Gastrocnemius medialis (tissue), 4 donors: ENCODE results near the gene ATXN7.

Experiments
- POLR2A ChIP-seq, 2 donors: fragments of 450-650 bp; IDR thresholded peaks; one replicate each; pipeline ENCODE4 v1.6.1; 2017; ENCODE audit warnings: antibody characterized with exemption in 2 of 2, mild to moderate bottlenecking in 2 of 2, moderate library complexity in 2 of 2
- TF ChIP-seq, protein P1 (sequence below), 5 experiments: fragments of 450-650 bp in 3 of 5; fragments of 200-600 bp in 2 of 5; sonication (generic) in 2 of 5; IDR thresholded peaks in 4 of 5; conservative IDR thresholded peaks in 1 of 5; 1 replicate in 4 of 5; 2 replicates in 1 of 5; pipeline ENCODE4 v1.5.1; 2016 to 2019; ENCODE audit warnings: antibody characterized with exemption in 5 of 5, mild to moderate bottlenecking in 3 of 5, moderate library complexity in 3 of 5

DNA sequence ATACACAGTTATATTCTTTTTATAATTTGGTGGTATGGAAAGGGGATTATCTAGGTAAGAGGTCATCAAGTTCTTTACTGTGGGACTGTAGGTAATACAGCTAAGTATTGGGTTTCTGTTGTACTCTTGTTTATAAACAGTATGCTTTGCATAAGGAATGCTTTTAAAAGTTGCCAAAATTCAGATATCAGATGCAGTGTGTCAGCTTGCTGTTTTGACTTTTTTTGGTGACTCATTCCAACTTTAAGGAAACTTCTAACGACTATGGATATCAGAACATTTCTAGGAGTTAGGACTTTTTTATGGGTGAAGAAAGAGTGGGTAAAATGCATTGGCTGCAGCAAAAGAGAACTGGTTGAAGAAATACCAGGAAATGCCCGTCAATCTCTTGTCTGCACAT, 45.8 kb downstream of the ATXN7 start:
- TF ChIP-seq, protein P1, sequence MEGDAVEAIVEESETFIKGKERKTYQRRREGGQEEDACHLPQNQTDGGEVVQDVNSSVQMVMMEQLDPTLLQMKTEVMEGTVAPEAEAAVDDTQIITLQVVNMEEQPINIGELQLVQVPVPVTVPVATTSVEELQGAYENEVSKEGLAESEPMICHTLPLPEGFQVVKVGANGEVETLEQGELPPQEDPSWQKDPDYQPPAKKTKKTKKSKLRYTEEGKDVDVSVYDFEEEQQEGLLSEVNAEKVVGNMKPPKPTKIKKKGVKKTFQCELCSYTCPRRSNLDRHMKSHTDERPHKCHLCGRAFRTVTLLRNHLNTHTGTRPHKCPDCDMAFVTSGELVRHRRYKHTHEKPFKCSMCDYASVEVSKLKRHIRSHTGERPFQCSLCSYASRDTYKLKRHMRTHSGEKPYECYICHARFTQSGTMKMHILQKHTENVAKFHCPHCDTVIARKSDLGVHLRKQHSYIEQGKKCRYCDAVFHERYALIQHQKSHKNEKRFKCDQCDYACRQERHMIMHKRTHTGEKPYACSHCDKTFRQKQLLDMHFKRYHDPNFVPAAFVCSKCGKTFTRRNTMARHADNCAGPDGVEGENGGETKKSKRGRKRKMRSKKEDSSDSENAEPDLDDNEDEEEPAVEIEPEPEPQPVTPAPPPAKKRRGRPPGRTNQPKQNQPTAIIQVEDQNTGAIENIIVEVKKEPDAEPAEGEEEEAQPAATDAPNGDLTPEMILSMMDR (IDR thresholded peaks at IDR 0.05 in 4 of 5, conservative IDR thresholded peaks at IDR 0.05 in 1 of 5), result no peak
- TF ChIP-seq POLR2A (IDR thresholded peaks at IDR 0.05), result no peak
